GM12892 (cell line): ENCODE data around the gene SEPTIN7.

Experiments used
- DNase-seq: peaks from one replicate; pipeline ENCODE4 v3.0.0; 2011; ENCODE audit not compliant: insufficient read length
- FAIRE-seq: peaks from 2 replicates; lab custom pipeline; 2011; peaks lifted over from hg19 to GRCh38; lab: Jason Lieb, UNC
- POLR2A ChIP-seq: IDR thresholded peaks from 2 replicates; pipeline ENCODE4 v1.6.1; 2011; ENCODE audit warnings: low read depth, low read length, control low read depth
- POLR2AphosphoS5 ChIP-seq: IDR thresholded peaks from 2 replicates; pipeline ENCODE4 v1.6.1; 2011; ENCODE audit warnings: low read depth, low read length, control low read depth
- TAF1 ChIP-seq: IDR thresholded peaks from 2 replicates; pipeline ENCODE4 v1.6.1; 2011; ENCODE audit warnings: low read depth, mild to moderate bottlenecking, control low read depth, low read length, borderline replicate concordance

SEPTIN7 gene

DNA sequence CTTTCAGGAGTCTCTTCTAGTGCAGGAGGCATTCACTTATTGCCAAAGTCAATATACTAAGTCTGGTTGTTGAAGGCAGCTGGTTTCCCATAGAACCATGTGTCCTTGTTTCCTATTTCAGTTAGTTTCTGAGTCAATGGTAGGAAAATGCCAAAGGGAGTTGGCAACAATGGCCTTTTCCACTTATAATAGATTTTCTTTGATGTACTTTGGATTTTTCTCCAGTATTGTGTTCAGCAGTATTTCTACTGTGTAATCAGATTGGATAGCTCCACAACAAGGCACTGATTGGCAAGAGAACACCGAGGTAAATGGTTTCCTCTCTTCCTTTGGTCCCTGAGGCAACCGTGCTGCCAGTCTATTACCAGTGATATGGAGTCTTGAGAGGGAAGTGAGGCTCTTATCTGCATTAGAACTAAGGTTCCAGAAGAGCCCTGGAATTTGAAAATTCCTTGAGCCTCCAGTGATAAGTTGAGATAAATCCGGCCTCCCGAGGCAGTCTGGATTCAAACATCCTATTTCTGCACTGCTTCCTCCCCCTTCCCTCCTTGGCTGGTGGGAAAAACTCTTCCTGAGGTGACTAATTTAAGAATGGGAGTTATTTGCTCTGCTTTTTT lies 7.9 kb upstream of the SEPTIN7 start:
- DNase-seq (no peak), FAIRE-seq (no peak)
- TF ChIP-seq TAF1 = no peak
- TF ChIP-seq POLR2A = no peak
- no peak for TF ChIP-seq POLR2AphosphoS5

DNA sequence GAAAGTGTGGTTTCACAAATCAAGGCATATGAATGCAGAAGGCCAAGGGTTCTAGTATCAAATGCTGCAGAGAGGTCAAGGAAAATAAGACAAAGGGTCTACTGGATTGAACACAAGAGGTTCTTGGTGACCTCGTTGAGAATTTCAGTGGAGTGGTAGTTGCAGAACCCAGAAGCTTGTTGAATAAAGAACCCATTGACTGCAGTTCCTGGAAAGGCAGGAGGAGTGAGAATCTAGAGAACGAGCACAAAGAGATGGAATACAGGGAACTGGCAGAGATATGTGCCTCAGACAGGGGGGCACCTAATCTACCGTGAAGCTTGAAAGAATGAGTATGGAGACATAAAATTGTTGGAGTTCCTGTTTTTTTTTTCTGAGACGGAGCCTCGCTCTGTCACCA lies 3.5 kb upstream of the SEPTIN7 start:
- FAIRE-seq (no peak), DNase-seq (no peak)
- no peak for TF ChIP-seq TAF1
- no peak for TF ChIP-seq POLR2AphosphoS5
- TF ChIP-seq POLR2A = no peak

DNA sequence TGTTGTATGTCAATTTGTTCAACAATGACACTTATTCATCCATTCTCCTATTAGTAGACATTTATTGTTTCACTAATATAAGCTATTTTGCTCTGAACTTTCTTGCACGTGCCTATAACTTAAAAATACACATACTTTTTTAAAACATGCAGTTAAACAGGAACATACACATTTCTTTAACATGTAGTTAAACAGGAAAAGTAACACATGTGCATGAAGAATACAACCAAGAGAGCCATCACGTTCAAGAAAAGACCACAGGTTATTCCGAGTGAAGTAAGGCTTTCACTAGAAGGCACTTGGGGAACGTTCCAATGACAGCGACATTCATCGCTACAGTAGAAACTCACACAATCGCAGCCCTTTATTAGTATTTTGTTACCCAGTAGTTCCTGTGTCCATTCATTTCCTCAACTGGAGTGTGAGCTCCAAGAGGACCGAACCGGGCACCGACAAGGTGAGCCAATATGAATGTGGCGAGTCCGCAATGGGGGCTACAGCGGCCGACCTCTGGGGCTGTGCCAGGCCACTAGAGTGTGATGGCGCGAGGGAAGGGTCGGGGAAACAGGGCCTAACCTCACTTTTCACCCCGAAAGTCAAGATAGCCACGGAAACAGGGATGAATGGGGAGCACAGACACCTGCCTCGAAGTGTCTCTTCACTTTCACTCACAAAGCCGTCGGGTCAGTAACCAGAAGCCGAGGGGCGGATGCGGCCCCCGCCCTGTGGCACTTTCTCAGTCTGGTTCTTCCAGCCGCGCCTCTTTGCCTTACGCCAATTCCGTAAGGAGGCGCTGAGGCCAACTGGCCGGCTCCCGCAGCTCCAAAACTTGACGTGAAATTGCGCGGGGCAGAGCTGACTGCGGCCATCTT lies 775 bp upstream of the SEPTIN7 start:
- peak; percentile 91 for TF ChIP-seq POLR2AphosphoS5
- peak; percentile 49; the same call in 1 of the 2 replicates for TF ChIP-seq TAF1
- peak; percentile 85 for TF ChIP-seq POLR2A
- FAIRE-seq (no peak), DNase-seq (peak; percentile 41)

DNA sequence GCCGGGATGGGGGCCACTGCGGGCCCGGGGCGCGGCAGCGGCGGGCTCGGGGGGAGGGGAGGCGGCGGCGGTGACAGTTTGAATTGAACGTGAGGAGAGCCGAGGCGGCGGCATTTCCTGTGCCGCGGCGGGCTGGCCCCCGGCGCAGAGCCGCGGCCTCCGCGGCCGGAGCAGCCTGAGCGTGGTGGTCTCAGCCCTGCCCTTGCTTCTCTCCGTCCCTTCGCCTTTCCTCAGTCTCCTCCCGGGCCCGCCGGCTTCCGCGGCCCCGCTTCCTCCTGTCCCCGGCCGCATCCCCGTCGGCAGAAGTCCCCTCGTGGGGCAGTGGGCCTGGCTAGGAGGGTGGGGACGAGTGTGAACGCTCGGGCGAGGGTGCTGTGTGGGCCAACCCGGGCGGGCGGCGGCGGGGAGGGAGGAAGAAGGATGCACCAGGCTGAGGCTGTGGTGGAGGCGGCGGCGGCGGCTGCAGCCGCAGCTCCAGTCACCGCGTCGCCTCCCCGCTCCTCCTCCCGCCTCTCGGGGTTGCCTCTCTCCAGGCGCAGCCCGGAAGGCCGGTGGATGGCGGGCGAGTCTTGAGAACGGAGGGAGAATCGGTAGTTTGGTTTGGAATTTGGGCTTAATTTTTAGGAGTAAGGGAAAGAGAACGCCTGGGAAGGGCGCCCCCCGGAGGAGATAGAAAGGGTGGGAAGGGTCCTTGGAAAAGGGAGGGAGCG lies 690 bp downstream of the SEPTIN7 start:
- FAIRE-seq (no peak), DNase-seq (peak; percentile 32)
- TF ChIP-seq POLR2AphosphoS5 (no peak), TAF1 (no peak), POLR2A (0 out of 2 replicates have a peak, but pooled peaks have one; percentile 6)

DNA sequence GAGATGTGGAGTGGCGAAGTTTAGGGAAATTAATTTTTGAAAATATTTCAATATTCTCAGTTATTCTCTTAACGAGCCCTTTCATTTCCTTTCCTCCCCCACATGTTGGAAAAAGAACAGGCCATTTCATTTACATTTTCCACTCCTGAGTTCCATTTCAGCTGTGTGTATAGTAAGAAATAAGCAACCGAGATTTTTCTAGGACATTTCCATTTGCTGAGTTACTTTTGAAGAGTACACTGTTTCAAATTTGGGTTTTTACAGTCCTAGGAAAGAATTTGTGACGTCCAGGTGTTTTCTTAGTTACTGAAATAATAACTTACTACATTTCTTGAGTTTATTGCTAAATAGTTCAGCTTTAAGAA lies 1.2 kb downstream of the SEPTIN7 start:
- FAIRE-seq = no peak
- no peak for TF ChIP-seq POLR2AphosphoS5
- no peak for TF ChIP-seq TAF1
- no peak for TF ChIP-seq POLR2A
- DNase-seq = no peak

DNA sequence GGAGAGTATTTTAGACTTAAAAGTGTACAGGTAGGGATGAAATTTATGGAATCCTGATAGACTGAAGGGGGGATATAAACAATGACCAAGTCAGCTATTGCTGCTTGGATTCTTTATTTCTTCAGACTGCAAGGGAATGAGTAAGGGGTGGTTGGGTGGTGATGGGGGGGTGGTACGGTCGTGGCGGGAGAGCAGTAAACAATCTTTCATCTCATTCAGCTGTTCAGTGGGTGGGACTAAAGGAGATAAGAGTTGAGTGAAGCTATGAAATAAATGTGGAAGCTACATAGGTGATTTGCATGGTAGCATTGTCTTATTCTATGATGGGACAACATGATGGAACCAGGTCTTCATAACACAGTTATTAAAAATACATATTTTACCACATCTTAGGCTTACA lies 1.8 kb downstream of the SEPTIN7 start:
- FAIRE-seq = no peak
- TF ChIP-seq TAF1 = no peak
- no peak for TF ChIP-seq POLR2AphosphoS5
- no peak for TF ChIP-seq POLR2A
- DNase-seq = no peak

DNA sequence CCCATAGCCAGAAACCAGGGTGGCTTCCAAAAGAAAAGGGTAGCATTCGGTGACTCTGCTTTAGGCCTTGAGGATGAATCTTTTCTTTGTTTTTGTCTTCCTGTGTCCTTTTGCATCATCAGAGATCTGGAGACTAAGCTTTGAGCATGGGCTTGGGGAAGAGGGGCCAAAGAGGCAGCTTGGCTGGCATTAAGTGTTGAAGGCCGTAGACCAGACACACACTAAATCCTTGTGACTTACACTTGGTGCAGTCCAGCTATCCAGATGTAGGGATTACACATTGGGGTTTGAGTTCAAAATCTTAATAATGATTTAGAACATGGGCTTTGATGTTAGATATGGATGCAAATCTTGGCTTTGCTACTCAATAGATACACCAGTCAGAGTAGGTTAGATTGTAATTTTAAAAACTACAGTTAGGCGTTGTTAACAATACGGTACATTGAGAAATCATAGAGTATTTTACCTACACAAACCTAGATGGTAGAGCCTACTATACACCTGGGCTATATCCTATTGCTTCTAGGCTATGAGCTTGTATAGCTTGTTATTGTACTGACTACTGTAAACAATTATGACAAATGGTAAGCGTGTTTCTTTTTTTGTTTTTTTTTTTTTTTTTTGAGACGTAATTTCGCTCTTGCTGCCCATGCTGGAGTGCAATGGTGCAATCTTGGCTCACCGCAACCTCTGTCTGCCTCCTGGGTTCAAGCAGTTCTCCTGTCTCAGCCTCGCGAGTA lies 3.5 kb downstream of the SEPTIN7 start:
- DNase-seq (no peak), FAIRE-seq (no peak)
- no peak for TF ChIP-seq POLR2A

DNA sequence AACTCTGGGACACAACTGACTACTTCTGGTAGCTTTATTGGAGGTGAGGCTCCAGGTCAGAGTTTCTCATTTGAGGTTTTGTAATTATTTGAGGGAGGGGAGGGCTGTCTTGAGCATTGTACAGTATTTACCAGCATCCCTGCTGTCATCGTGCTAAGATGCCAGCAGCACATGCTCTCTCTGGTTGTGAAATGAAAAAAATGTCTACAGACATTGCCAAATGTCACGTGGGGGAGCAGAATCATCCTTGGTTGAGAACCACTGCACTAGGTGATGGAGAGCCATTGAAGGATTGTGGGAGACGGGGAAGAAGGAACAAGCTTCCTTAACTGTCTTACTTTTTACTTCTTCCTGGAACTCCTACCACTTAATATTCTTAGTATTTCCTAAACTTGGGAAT lies 5.0 kb downstream of the SEPTIN7 start:
- TF ChIP-seq POLR2A = no peak
- TF ChIP-seq TAF1 = no peak
- no peak for TF ChIP-seq POLR2AphosphoS5
- no peak for DNase-seq
- peak; percentile 40 for FAIRE-seq

DNA sequence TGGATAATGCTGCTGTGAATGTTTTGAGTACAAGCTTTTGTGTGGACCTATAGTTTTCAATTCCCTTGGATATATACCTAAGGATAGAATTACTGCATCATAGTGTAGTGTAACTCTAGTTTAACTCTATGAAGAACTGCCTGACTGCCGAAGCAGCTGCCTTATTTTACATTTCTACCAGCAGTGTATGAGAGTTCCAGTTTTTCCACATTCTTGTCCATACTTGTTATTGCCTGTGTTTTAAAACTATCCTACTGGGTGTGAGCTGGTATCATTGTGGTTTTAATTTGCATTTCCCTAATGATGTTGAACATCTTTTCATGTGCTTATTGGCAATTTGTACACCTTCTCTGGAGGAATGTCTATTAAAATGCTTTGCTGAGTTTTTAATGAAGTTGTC lies 15.7 kb downstream of the SEPTIN7 start:
- DNase-seq (no peak), FAIRE-seq (peak; percentile 51)
- TF ChIP-seq POLR2AphosphoS5 = no peak
- no peak for TF ChIP-seq TAF1
- TF ChIP-seq POLR2A = no peak

DNA sequence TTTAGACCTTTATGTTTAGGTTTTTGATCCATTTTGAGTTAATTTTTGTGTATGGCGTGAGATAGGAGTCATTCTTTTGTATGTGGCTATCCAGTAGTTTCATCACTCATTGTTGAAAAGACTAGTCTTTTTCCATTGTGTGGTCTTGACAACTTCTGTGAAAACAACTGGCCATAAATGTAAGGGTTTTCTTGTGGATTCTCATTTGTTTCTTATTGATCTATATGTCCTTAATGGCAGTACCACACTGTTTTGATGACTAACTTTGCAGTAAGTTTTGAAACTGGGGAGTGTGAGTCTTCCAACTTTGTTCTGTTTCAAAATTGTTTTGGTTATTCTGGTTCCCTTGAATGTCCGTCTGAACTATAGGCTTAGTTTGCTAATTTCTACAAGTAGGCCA lies 16.3 kb downstream of the SEPTIN7 start:
- FAIRE-seq (no peak), DNase-seq (no peak)
- TF ChIP-seq POLR2A (no peak), TAF1 (no peak), POLR2AphosphoS5 (no peak)

DNA sequence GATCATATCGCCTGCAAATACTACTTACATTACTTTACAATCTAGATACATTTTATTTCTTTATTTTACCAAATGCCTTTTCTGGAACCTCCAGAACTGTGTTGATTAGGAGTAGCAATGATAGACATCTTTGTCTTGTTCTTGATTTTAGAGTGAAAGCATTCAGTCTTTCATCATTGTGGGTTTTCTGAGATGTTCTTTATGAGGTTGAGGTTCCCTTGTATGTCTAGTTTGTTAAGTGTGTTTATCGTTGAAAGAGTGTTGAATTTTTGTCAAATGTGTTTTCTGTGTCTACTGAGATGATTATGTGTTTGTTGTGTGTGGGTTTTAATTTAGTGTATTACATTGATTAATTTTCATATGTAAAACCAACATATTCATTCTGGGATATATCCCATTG lies 17.1 kb downstream of the SEPTIN7 start:
- no peak for DNase-seq
- no peak for TF ChIP-seq POLR2A
- TF ChIP-seq TAF1 = no peak
- no peak for TF ChIP-seq POLR2AphosphoS5
- FAIRE-seq = no peak
